ENCODE measurements around the gene ZNF239.
"Not testable (repeated sequence)": the region's sequence is repeated elsewhere in the genome, so short reads cannot be mapped to it uniquely, and the experiment has no call there.

The ZNF239 gene

DNA sequence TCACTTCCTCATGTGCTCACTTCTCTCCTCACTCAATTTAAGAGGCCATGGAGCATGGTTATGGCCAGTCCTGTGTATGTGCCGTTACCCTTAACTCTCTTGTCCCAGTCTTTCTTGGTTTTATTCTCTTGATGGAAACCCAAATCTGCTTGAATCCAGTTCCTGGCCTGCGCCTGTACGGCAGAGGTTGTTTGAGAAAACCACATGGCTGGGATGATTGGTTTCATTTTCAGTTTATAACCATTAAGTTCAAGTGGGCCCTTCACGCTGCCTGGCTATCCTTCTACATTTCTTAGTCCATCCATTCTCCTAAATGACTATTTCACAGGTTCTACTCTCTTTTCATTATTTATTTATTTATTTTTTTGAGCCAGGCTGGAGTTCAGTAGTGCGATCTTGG is 1.6 kb upstream of the ZNF239 start:
- DNase-seq: no peak

DNA sequence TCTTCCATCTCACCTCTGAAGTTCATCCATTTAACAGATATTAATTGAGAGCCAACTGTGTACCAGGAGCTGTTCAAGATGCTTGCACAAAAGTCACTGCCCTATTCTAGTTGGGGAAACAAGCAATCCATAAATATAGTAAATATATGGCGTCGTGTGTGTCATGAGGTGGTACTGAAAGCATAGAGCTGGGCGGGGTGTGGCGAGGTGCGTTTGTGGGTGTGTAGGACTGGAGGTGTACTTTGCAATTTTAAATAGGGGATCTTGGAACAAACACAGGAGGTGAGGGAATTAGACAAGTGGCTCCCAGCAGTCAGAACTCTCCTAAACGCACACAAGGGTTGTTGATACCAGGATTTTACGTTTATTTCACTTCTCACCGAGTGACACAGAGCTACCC is 490 bp upstream of the ZNF239 start:
- no peak for DNase-seq

DNA sequence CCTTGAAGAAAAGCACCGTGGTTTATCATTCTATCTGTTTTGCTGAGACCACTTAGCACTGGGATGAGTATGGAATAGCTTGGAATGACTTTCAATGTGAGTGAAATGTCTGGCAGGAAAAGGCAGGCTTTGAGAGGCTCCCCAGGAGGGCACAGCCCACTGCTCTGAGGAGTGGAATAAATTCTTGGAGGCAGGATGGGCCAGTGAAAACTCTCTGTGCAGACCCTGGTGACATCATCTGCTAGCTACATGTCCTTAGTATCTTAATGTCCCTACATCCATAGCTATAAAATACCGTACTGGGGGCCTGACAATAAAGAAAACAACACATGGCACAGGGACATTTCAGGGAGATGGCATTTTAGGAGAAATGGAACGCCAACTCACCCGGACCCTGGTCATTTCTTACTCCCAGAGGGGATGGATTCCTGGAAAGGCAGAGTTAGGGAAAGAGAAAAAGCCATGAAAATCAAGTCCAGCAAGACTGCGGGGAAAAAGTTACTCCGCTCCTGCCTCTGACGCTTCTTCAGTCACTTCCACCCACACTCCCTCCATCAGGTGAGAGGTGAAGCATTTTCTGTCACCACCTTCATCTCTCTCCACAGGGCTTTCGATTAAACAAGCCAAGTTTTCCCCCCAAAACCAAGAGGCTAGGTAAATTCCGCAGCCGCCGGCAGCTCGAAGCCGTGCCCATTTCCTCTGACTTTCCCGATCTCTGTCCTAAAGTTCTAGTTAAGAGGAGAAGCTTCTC is 991 bp downstream of the ZNF239 start:
- DNase-seq: no peak

DNA sequence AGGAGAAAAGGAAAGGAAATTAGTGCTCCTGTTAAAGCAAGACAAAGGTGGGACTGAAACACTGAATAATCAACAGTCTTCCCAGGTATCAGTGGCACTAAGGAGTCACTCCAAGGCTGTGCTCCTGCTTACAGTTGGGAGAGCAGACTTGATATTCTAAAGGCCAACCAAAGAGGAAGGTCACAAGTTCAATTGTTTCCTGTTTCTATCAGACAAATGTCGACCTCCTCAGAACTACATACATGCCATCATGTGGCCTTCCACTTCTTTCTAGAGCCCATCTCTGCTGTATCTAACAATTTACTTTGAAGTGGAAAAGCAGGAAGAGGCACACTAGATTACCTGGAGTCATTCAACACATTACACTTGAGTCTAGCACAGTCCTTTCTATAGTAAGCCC is 3.4 kb downstream of the ZNF239 start:
- DNase-seq: no peak

DNA sequence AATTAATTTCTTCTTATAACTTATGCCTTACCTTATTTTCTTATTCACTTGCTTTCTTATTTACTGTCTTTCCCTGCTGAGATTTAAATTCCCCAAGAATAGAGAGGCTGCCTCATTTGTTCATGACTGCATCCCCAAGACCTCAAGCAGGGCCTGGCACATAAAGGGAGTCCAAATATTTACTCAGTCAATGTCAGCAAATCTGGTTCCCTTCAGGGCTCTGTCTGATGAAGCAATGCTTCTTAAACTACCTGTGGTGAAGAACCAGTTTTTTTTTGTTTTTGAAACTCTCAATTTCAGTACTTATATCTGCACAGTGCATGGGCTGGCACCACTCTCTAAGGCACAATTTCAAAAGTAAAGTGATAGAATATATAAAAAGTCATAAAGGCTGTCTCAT is 4.7 kb downstream of the ZNF239 start:
- DNase-seq: no peak

DNA sequence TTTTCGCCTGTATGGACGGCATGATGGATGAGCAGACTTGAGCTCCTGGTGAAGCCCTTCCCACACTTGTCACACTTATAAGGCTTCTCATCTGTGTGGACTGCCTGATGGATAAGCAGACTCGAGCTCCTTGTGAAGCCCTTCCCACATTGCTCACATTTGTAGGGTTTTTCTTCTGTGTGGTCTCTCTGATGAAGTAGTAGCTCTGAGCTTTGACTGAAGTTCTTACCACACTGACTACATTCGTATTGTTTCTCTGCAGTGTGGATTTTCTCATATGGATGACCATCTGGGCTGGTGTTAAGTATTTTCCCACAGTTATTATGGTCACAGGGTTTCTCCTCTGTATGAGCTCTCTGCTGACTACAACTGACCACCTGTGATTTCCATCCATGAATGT is 17.2 kb downstream of the ZNF239 start:
- DNase-seq: no peak

DNA sequence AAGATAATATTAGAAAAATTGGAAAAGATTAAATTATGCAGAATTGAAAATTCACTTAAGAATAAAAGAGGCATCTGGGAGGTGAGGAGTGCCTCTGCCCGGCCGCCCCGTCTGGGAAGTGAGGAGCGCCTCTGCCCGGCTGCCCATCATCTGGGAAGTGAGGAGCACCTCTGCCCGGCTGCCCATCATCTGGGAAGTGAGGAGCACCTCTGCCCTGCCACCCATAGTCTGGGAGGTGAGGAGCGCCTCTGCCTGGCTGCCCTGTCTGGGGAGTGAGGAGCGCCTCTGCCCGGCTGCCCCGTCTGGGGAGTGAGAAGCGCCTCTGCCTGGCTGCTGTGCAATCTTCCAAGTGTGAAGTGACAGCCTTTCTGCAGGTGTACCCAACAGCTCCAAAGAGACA is 30.7 kb downstream of the ZNF239 start:
- not testable (repeated sequence) for DNase-seq

DNA sequence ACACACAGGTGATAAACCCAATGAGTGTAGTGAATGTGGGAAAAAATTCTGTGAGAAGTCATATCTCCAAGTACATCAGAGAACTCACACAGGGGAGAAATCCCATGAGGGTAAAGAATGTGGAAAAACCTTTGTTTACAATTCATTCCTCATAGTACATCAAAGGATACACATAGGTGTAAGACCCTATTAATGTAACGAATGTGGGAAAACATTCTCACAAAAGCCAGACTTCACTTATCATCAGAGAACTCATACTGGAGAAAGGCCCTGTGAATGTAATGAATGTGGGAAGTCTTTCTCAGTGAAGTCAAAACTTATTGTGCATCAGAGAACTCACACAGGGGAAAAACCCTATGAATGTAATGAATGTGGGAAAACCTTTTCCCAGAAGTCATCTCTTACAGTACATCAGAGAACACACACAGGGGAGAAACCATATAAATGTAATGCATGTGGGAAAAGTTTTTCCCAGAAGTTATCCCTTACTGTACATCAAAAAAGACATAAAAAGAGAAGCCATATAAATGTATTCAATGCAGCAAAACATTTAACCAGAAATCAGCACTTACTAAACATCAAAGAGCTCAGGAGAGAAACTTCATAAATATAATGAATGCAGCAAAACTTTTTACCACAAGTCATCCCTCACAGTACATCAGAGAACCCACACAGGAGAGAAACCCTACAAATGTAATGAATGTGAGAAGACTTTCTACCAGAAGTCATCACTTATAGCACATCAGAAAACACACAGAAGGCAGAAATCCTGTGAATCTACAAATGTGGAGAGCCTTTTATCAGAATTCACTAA is 49.8 kb downstream of the ZNF239 start:
- no peak for DNase-seq

Data from NCI-H510A (cell line).